Neural cell (in vitro differentiated cells): ENCODE measurements around the gene PECR.
"Not testable (repeated sequence)": the region's sequence is repeated elsewhere in the genome, so short reads cannot be mapped to it uniquely, and the experiment has no call there.

ENCODE experiments used
- EP300 ChIP-seq: fragments of 450-650 bp; conservative IDR thresholded peaks from 2 replicates; pipeline ENCODE4 v1.6.1; 2014; ENCODE audit warnings: antibody characterized with exemption, mild to moderate bottlenecking, moderate library complexity; ENCODE audit not compliant: poor library complexity, severe bottlenecking
- EZH2 ChIP-seq: fragments of 200-600, 300-800 bp; shearing (Covaris generic), sonication (generic); IDR thresholded peaks from 2 replicates; pipeline ENCODE4 v1.6.1; 2014; ENCODE audit warnings: antibody characterized with exemption, low read length, borderline replicate concordance, mild to moderate bottlenecking; ENCODE audit not compliant: insufficient read depth, poor library complexity, severe bottlenecking
- POLR2AphosphoS5 ChIP-seq: IDR thresholded peaks from 2 replicates; pipeline ENCODE4 v1.6.1; 2012
- RAD21 ChIP-seq: fragments of 450-650 bp; conservative IDR thresholded peaks from 2 replicates; pipeline ENCODE4 v1.6.1; 2014; ENCODE audit warnings: antibody characterized with exemption, mild to moderate bottlenecking, moderate library complexity
- REST ChIP-seq: IDR thresholded peaks from 2 replicates; pipeline ENCODE4 v1.6.1; 2012; ENCODE audit warnings: borderline replicate concordance
- SMC3 ChIP-seq: fragments of 450-650 bp; conservative IDR thresholded peaks from 2 replicates; pipeline ENCODE4 v1.6.1; 2014; ENCODE audit warnings: antibody characterized with exemption, mild to moderate bottlenecking, moderate library complexity; ENCODE audit not compliant: poor library complexity
- TAF1 ChIP-seq: IDR thresholded peaks from 2 replicates; pipeline ENCODE4 v1.6.1; 2012; ENCODE audit warnings: low read depth
- TF ChIP-seq, protein P1 (sequence below): fragments of 450-650 bp; IDR thresholded peaks from 2 replicates; pipeline ENCODE4 v1.5.1; 2014; ENCODE audit warnings: antibody characterized with exemption, mild to moderate bottlenecking, moderate library complexity; ENCODE audit not compliant: poor library complexity, severe bottlenecking

DNA sequence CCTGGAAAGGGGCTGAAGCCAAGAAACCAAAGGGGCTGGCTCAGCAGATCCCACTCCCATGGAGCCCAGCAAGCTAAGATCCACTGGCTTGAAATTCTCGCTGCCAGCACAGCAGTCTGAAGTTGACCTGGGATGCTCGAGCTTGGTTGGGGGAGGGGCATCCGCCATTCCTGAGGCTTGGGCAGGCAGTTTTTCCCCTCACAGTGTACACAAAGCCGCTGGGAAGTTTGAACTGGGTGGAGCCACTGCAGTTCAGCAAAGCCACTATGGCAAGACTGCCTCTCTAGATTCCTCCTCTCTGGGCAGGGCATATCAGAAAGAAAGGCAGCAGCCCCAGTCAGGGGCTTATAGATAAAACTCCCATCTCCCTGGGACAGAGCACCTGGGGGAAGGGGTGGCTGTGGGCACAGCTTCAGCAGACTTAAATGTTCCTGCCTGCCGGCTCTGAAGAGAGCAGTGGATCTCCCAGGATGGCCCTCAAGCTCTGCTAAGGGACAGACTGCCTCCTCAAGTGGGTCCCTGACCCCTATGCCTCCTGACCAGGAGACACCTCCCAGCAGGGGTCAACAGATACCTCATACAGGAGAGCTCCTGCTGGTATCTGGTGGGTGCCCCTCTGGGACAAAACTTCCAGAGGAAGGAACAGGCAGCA lies 92.9 kb downstream of the PECR start:
- not testable (repeated sequence) for TF ChIP-seq RAD21, EZH2, EP300, SMC3, TAF1, POLR2AphosphoS5, REST
- TF ChIP-seq, protein P1, sequence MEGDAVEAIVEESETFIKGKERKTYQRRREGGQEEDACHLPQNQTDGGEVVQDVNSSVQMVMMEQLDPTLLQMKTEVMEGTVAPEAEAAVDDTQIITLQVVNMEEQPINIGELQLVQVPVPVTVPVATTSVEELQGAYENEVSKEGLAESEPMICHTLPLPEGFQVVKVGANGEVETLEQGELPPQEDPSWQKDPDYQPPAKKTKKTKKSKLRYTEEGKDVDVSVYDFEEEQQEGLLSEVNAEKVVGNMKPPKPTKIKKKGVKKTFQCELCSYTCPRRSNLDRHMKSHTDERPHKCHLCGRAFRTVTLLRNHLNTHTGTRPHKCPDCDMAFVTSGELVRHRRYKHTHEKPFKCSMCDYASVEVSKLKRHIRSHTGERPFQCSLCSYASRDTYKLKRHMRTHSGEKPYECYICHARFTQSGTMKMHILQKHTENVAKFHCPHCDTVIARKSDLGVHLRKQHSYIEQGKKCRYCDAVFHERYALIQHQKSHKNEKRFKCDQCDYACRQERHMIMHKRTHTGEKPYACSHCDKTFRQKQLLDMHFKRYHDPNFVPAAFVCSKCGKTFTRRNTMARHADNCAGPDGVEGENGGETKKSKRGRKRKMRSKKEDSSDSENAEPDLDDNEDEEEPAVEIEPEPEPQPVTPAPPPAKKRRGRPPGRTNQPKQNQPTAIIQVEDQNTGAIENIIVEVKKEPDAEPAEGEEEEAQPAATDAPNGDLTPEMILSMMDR, result not testable (repeated sequence)
